D721Med (cell line): ENCODE data around the gene KCND3.

Experiments
- DNase-seq: peaks from one replicate; pipeline ENCODE4 v3.0.0; 2011; ENCODE audit warnings: low spot score; ENCODE audit not compliant: insufficient read length
- FAIRE-seq: peaks from 2 replicates; lab custom pipeline; 2011; peaks lifted over from hg19 to GRCh38; lab: Jason Lieb, UNC
- TF ChIP-seq, protein P1 (sequence below): IDR thresholded peaks from 2 replicates; pipeline ENCODE4 v1.5.1; 2012; ENCODE audit warnings: mild to moderate bottlenecking, control low read depth; ENCODE audit not compliant: insufficient read depth; ENCODE audit errors: missing control alignments

Gene KCND3

DNA sequence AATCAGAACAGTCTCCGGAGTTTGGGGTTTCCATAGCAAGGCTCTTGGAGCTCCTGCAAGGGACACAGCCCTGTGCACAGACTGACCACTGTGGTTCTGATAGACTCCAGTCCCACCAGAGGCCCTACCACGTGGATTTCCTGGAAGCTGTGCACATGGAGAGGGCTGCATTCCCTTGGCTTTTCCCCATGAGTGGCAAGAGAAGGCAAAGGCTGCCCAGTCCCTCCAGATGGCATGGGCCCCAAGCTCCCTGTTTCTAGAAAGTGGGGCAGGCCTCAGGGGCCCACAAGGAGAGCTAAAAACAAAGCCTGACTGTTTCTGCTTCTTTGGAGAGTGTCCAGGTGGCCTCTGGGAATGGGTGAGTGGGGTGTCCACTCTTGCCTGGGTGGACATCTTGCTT lies 146.3 kb downstream of the KCND3 start:
- DNase-seq, result no peak
- FAIRE-seq, result no peak
- TF ChIP-seq, protein P1, sequence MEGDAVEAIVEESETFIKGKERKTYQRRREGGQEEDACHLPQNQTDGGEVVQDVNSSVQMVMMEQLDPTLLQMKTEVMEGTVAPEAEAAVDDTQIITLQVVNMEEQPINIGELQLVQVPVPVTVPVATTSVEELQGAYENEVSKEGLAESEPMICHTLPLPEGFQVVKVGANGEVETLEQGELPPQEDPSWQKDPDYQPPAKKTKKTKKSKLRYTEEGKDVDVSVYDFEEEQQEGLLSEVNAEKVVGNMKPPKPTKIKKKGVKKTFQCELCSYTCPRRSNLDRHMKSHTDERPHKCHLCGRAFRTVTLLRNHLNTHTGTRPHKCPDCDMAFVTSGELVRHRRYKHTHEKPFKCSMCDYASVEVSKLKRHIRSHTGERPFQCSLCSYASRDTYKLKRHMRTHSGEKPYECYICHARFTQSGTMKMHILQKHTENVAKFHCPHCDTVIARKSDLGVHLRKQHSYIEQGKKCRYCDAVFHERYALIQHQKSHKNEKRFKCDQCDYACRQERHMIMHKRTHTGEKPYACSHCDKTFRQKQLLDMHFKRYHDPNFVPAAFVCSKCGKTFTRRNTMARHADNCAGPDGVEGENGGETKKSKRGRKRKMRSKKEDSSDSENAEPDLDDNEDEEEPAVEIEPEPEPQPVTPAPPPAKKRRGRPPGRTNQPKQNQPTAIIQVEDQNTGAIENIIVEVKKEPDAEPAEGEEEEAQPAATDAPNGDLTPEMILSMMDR, result no peak

GRCh38 chr1:111842411-111842810 lies 147.1 kb downstream of the KCND3 start:
- DNase-seq, result no peak
- TF ChIP-seq, protein P1, result no peak
- FAIRE-seq, result no peak

GRCh38 chr1:111841746-111842145 lies 147.7 kb downstream of the KCND3 start:
- TF ChIP-seq, protein P1, result no peak
- DNase-seq (no peak), FAIRE-seq (no peak)

- FAIRE-seq (no peak), DNase-seq (no peak)
- TF ChIP-seq, protein P1, result no peak
These were observed 148.3 kb downstream of the KCND3 start for GRCh38 chr1:111841189-111841588.

- no peak for DNase-seq
- TF ChIP-seq, protein P1, result no peak
- FAIRE-seq, result no peak
These were observed 152.1 kb downstream of the KCND3 start for GRCh38 chr1:111837393-111837792.

DNA sequence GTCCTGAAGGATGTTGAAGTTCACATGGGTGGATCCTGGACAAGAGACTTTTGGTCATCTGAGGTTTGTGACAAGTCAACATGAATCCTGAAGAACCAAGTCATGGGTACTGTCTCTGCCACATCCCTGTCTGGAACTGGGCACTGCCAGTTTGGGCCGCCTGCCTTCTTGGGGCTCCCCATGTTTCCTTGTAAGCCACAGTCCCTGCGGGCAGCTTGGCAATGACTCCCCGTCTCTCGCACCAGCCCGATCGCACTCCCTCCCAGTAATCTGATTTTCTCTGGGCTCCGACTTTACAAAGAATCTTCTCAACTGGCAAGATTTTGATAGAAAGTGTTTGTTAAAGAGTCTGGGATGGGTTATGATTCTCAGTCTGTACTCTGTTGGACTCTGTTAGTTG lies 153.4 kb downstream of the KCND3 start:
- no peak for FAIRE-seq
- no peak for DNase-seq
- TF ChIP-seq, protein P1, result no peak

- DNase-seq (no peak), FAIRE-seq (no peak)
- TF ChIP-seq, protein P1, result no peak
These were observed 154.0 kb downstream of the KCND3 start for GRCh38 chr1:111835514-111835913.
